ENCODE data around the gene SLIT3. TPM values are rescaled to one million over a fixed set of nuclear protein-coding genes. Genes with fewer than 3 reads are reported as not detected.
A peak's percentile ranks its signal among the peaks of the same experiment; 100 is the strongest.

The SLIT3 gene
- total RNA-seq, 4 donors from 2014 or later, result 28.4 to 77.2 (median 63.8) TPM

DNA sequence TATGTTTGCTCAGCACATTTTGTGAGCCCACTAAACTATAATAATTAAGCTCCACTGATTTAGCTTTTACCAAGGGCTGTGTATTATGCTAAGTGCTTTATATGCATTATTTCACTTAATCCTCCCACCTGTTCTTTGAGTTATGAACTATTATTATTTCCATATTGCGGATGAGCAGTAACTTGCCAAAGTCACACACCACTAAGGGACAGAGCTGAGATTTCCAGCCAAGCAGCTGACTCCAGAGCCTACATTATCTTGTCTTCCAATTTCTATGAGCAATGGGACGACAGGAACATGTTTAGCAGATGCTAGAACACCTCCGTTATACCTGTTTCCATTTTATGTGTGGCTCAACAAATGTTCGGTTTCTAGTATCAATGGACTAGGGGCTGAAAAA lies 484.3 kb downstream of the SLIT3 start:
- Histone ChIP-seq H3K36me3 (no peaks in the 10 kb centered on the region), H3K4me1 (peaks cover 29 to 44% of the 10 kb centered on the region in 2 donors), H3K4me3 (replicated peaks in 1 of 3) (no peak overlapping the region), H3K9me3 (no peaks in the 10 kb centered on the region), H3K27ac (no peak overlapping the region), H3K27me3 (no peaks in the 10 kb centered on the region)
- TF ChIP-seq POLR2A (IDR thresholded peaks at IDR 0.05) (no peak), CTCF (IDR thresholded peaks at IDR 0.05) (no peak)
- intact Hi-C loops (cut with DNase I), result no loop called here
- 93 to 95% methylated on average over 4 of the region's 4 CpGs for WGBS, 2 donors
- DNase-seq, result no peak

DNA sequence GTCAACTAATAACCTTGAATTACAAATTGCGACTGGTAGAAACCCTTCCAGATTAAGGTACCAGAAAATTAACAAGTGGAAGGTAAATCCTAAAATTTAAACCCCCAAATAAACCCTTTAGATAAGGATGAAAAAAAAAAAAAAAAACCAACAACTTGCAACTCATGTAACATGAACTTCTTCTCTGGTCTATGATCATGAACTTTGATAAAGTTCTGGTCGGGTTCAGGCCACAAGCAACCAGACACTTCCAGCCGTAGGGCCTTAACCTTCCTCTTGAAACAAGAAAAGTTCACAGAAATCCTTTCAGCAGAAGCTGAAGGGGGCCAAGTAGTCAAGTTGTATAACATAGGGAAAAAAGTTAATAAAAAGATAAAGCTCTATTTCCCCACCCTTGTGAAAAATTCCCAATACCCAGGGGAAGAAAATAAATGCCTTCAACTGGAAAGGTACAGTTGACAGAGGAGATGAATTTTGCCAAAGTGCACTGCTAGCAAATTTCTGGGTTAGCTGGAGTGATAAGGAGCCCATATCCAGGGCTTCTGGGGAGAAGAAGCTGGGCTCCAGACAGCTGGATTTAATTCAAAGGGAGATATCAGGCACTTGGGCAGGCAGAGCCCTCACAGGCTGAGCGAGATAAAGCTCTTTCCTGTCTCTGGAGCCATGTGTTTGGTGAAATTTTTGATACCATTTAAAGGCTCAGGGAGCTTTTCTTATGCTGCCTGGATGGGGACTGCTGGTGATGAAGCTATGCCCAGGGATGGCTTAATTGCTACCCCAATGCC lies 487.6 kb downstream of the SLIT3 start:
- peaks cover 19 to 25% of the 10 kb centered on the region in 2 donors for H3K4me1 ChIP-seq
- no peak for DNase-seq
- H3K27ac ChIP-seq, result no peak overlapping the region
- no peaks in the 10 kb centered on the region for H3K27me3 ChIP-seq
- intact Hi-C loops (cut with DNase I), result no loop called here
- 76 to 85% methylated on average over 4 of the region's 4 CpGs for WGBS, 2 donors
- TF ChIP-seq POLR2A (IDR thresholded peaks at IDR 0.05), result no peak
- no peak for TF ChIP-seq CTCF (IDR thresholded peaks at IDR 0.05)
- H3K36me3 ChIP-seq, result no peaks in the 10 kb centered on the region
- H3K4me3 ChIP-seq (replicated peaks in 1 of 3), result no peak overlapping the region
- H3K9me3 ChIP-seq, result no peaks in the 10 kb centered on the region

- DNase-seq, result peak; percentile 51 to 68
- 6 to 27% methylated on average over 4 of the region's 4 CpGs for WGBS, 2 donors
- peaks cover 9 to 11% of the 10 kb centered on the region in 2 donors for H3K4me1 ChIP-seq
- intact Hi-C loops (cut with DNase I), result no loop called here
- H3K4me3 ChIP-seq (replicated peaks in 1 of 3), result no peak overlapping the region
- H3K27me3 ChIP-seq, result no peaks in the 10 kb centered on the region
- no peak for TF ChIP-seq CTCF (IDR thresholded peaks at IDR 0.05)
- no peak for TF ChIP-seq POLR2A (IDR thresholded peaks at IDR 0.05)
- no peaks in the 10 kb centered on the region for H3K9me3 ChIP-seq
- peaks cover 0 to 6% of the 10 kb centered on the region in 2 donors for H3K36me3 ChIP-seq
- H3K27ac ChIP-seq, result no peak overlapping the region
These were observed 490.3 kb downstream of the SLIT3 start for GRCh38 chr5:168810641-168811040.

GRCh38 chr5:168809218-168809617 lies 491.7 kb downstream of the SLIT3 start:
- Histone ChIP-seq H3K27me3 (no peaks in the 10 kb centered on the region), H3K4me3 (replicated peaks in 1 of 3) (no peak overlapping the region), H3K36me3 (peaks cover 0 to 6% of the 10 kb centered on the region in 2 donors), H3K27ac (no peak overlapping the region), H3K9me3 (no peaks in the 10 kb centered on the region), H3K4me1 (peaks cover 9 to 11% of the 10 kb centered on the region in 2 donors)
- 79 to 90% methylated on average over 7 of the region's 7 CpGs for WGBS, 2 donors
- intact Hi-C loops (cut with DNase I), result no loop called here
- no peak for DNase-seq
- TF ChIP-seq POLR2A (IDR thresholded peaks at IDR 0.05), result no peak
- TF ChIP-seq CTCF (IDR thresholded peaks at IDR 0.05), result no peak

DNA sequence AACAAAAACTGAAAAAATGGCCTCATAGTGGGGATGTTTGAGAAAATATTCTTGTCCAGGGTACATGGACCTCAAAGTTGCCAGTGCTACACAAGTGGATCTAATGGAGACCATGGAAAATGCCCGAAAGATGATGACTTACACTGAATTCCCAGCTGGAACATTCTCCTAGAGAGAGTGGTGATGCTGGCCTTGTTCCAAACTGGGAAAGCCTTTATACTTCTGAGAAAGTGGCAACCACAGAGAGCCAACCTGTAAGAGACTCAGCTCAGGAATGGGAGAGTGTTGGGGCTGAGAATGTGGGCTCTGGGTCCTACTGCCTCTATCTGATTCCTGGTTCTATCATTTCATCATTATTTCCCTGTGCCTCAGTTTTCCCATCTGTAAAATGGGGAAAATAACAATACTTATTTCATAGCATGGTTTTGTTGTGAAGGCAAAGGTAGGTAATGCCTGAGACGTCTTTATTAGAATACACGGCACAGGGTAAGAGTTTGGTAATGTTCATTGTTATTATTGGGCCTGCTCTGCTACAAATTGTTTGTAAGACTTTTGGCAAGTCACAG lies 492.8 kb downstream of the SLIT3 start:
- no peaks in the 10 kb centered on the region for H3K27me3 ChIP-seq
- intact Hi-C loops (cut with DNase I), result no loop called here
- TF ChIP-seq POLR2A (IDR thresholded peaks at IDR 0.05), result no peak
- H3K27ac ChIP-seq, result no peak overlapping the region
- H3K9me3 ChIP-seq, result no peaks in the 10 kb centered on the region
- H3K4me3 ChIP-seq (replicated peaks in 1 of 3), result no peak overlapping the region
- WGBS, 2 donors, result 70 to 82% methylated on average over 3 of the region's 3 CpGs
- DNase-seq, result no peak
- H3K36me3 ChIP-seq, result peaks cover 0 to 6% of the 10 kb centered on the region in 2 donors
- peaks cover 9 to 11% of the 10 kb centered on the region in 2 donors for H3K4me1 ChIP-seq
